H9 (cell line): ENCODE data around the gene HSPG2. TPM values are rescaled to one million over a fixed set of nuclear protein-coding genes. Genes with fewer than 3 reads are reported as not detected.

ENCODE experiments used
- DNase-seq: peaks from one replicate; pipeline ENCODE4 v3.0.0-alpha.2; 2017
- H2AFZ ChIP-seq: one replicate; pipeline ENCODE4 v1.6.1; 2013; ENCODE audit warnings: mild to moderate bottlenecking, low read length, control low read depth, moderate library complexity
- H2AK5ac ChIP-seq: 2 replicates; pipeline ENCODE4 v1.6.1; 2013; ENCODE audit warnings: low read length, control low read depth, mixed read lengths; ENCODE audit not compliant: insufficient read length
- H2BK120ac ChIP-seq: one replicate; pipeline ENCODE4 v1.6.1; 2013; ENCODE audit warnings: low read depth, mild to moderate bottlenecking, low read length, control low read depth, inconsistent platforms; ENCODE audit not compliant: poor library complexity, severe bottlenecking
- H2BK12ac ChIP-seq: 2 replicates; pipeline ENCODE4 v1.6.1; 2013; ENCODE audit warnings: low read length, control low read depth, mixed read lengths, low read depth; ENCODE audit not compliant: insufficient read length
- H2BK15ac ChIP-seq: 2 replicates; pipeline ENCODE4 v1.6.1; 2013; ENCODE audit warnings: low read depth, low read length, control low read depth
- H2BK20ac ChIP-seq: one replicate; pipeline ENCODE4 v1.6.1; 2013; ENCODE audit warnings: low read depth, mild to moderate bottlenecking, low read length, control low read depth, inconsistent platforms; ENCODE audit not compliant: poor library complexity, severe bottlenecking
- H2BK5ac ChIP-seq: 2 replicates; pipeline ENCODE4 v1.6.1; 2013; ENCODE audit warnings: low read length, control low read depth, mixed read lengths; ENCODE audit not compliant: insufficient read length
- H3K14ac ChIP-seq: 2 replicates; pipeline ENCODE4 v1.6.1; 2013; ENCODE audit warnings: low read length, control low read depth; ENCODE audit not compliant: insufficient read depth
- H3K18ac ChIP-seq: 2 replicates; pipeline ENCODE4 v1.6.1; 2013; ENCODE audit warnings: low read depth, mild to moderate bottlenecking, mixed read lengths, low read length, control low read depth; ENCODE audit not compliant: insufficient read length
- H3K23ac ChIP-seq: 2 replicates; pipeline ENCODE4 v1.6.1; 2013; ENCODE audit warnings: low read length, control low read depth, mixed read lengths, low read depth; ENCODE audit not compliant: insufficient read length
- H3K23me2 ChIP-seq: 2 replicates; pipeline ENCODE4 v1.6.1; 2013; ENCODE audit warnings: low read depth, mild to moderate bottlenecking, mixed read lengths, low read length, control low read depth; ENCODE audit not compliant: insufficient read length, poor library complexity, severe bottlenecking
- H3K27ac ChIP-seq: 2 replicates; pipeline ENCODE4 v1.5.1; 2013; ENCODE audit warnings: low read length, control low read depth, mixed read lengths, low read depth; ENCODE audit not compliant: insufficient read length
- H3K27me3 ChIP-seq: 2 replicates; pipeline ENCODE4 v1.6.1; 2013; ENCODE audit warnings: low read length, control low read depth, inconsistent platforms; ENCODE audit not compliant: insufficient read depth
- H3K4ac ChIP-seq: 2 replicates; pipeline ENCODE4 v1.6.1; 2013; ENCODE audit warnings: low read depth, mild to moderate bottlenecking, control low read depth, inconsistent platforms, low read length, moderate library complexity
- H3K4me1 ChIP-seq: 2 replicates; pipeline ENCODE4 v1.6.1; 2013; ENCODE audit warnings: low read length, control low read depth, inconsistent platforms; ENCODE audit not compliant: insufficient read depth
- H3K4me2 ChIP-seq: 2 replicates; pipeline ENCODE4 v1.6.1; 2013; ENCODE audit warnings: low read length, control low read depth, mixed read lengths; ENCODE audit not compliant: insufficient read length, insufficient read depth
- H3K56ac ChIP-seq: 2 replicates; pipeline ENCODE4 v1.6.1; 2013; ENCODE audit warnings: low read depth, mild to moderate bottlenecking, mixed read lengths, low read length, control low read depth; ENCODE audit not compliant: insufficient read length
- H3K79me1 ChIP-seq: 2 replicates; pipeline ENCODE4 v1.6.1; 2013; ENCODE audit warnings: low read depth, mild to moderate bottlenecking, moderate library complexity, low read length, control low read depth, inconsistent platforms; ENCODE audit not compliant: insufficient read depth, poor library complexity, severe bottlenecking
- H3K79me2 ChIP-seq: 2 replicates; pipeline ENCODE4 v1.6.1; 2013; ENCODE audit warnings: low read length, control low read depth, inconsistent platforms; ENCODE audit not compliant: insufficient read depth
- H3K9ac ChIP-seq: 2 replicates; pipeline ENCODE4 v1.6.1; 2013; ENCODE audit warnings: low read length, control low read depth, mixed read lengths; ENCODE audit not compliant: insufficient read length; ENCODE audit errors: extremely low read depth
- H3K9me3 ChIP-seq: one replicate; pipeline ENCODE4 v1.6.1; 2013; ENCODE audit warnings: low read depth, low read length, inconsistent platforms; ENCODE audit not compliant: control insufficient read depth
- H3T11ph ChIP-seq: one replicate; pipeline ENCODE4 v1.6.1; 2013; ENCODE audit warnings: mild to moderate bottlenecking, low read length, control low read depth, inconsistent platforms
- H4K20me1 ChIP-seq: one replicate; pipeline ENCODE4 v1.6.1; 2013; ENCODE audit not compliant: control insufficient read depth, insufficient read length, insufficient read depth
- H4K5ac ChIP-seq: 2 replicates; pipeline ENCODE4 v1.6.1; 2013; ENCODE audit warnings: low read depth, mild to moderate bottlenecking, mixed read lengths, low read length, control low read depth; ENCODE audit not compliant: insufficient read length
- H4K8ac ChIP-seq: replicated peaks from 2 replicates; pipeline ENCODE4 v1.6.1; 2013; ENCODE audit warnings: low read length, control low read depth, mixed read lengths, low read depth; ENCODE audit not compliant: insufficient read length
- H4K91ac ChIP-seq: 2 replicates; pipeline ENCODE4 v1.6.1; 2013; ENCODE audit warnings: low read depth, mild to moderate bottlenecking, moderate library complexity, mixed read lengths, low read length, control low read depth; ENCODE audit not compliant: insufficient read length
- H3K27ac Mint-ChIP-seq, 3 experiments: 2 replicates in 2 of 3; 3 replicates in 1 of 3; pipeline ENCODE4 v1.8.0; 2020 to 2021; ENCODE audit warnings: mixed read lengths in 3 of 3, mild to moderate bottlenecking in 1 of 3, moderate library complexity in 1 of 3
- H3K27me3 Mint-ChIP-seq: 2 replicates; pipeline ENCODE4 v1.8.0; 2021; ENCODE audit warnings: low read depth, mild to moderate bottlenecking, moderate library complexity, mixed read lengths
- H3K36me3 Mint-ChIP-seq, 3 experiments: 2 replicates in 2 of 3; 3 replicates in 1 of 3; pipeline ENCODE4 v1.8.0; 2020 to 2021; ENCODE audit warnings: low read depth in 3 of 3, mixed read lengths in 3 of 3; ENCODE audit not compliant: insufficient read depth in 1 of 3
- H3K4me1 Mint-ChIP-seq, 2 experiments: 2 replicates each; pipeline ENCODE4 v1.8.0; 2020; ENCODE audit warnings: mixed read lengths in 2 of 2
- H3K4me3 Mint-ChIP-seq, 2 experiments: 2 replicates in 1 of 2; 3 replicates in 1 of 2; pipeline ENCODE4 v1.8.0; 2020 to 2021; ENCODE audit warnings: mild to moderate bottlenecking in 2 of 2, mixed read lengths in 2 of 2, moderate library complexity in 1 of 2
- H3K9me3 Mint-ChIP-seq, 2 experiments: 2 replicates in 1 of 2; 3 replicates in 1 of 2; pipeline ENCODE4 v1.8.0; 2020; ENCODE audit warnings: mild to moderate bottlenecking in 2 of 2, mixed read lengths in 2 of 2, moderate library complexity in 1 of 2
- WGBS: extraction: QIAGEN DNeasy Blood & Tissue Kit; methylation state at CpG from one replicate; pipeline ENCODE4 v1.1.7; 2013; ENCODE audit warnings: missing lambda C conversion rate, low lambda C conversion rate, mixed read lengths; ENCODE audit not compliant: insufficient read length; ENCODE audit errors: extremely low coverage; 5-methylcytosine and 5-hydroxymethylcytosine counted together
- total RNA-seq: library from RNA; stranded (reverse); gene quantifications from 2 replicates; pipeline ENCODE4 v1.2.1, GENCODE V29; 2021
- TF ChIP-seq, protein P1 (sequence below): fragments of 200-600 bp; sonication (generic); conservative IDR thresholded peaks from 3 replicates; pipeline ENCODE4 v1.8.0; 2021; ENCODE audit warnings: antibody characterized with exemption, mild to moderate bottlenecking

Gene HSPG2
- total RNA-seq, 1 experiment from 2014 or later = 90.0 TPM

- H3K36me3 Mint-ChIP-seq = peaks cover 18 to 76% (median 59%) of the 10 kb centered on the region in 3 experiments
- H4K20me1 ChIP-seq = no peaks in the 10 kb centered on the region
- no peak overlapping the region for H2BK15ac ChIP-seq
These were observed 63.3 kb downstream of the HSPG2 start for GRCh38 chr1:21873761-21874160.

More at GRCh38 chr1:21873761-21874160, 63.3 kb downstream of the HSPG2 start:
- H3K27me3 Mint-ChIP-seq = no peaks in the 10 kb centered on the region
- Histone ChIP-seq H2AK5ac (no peak overlapping the region), H4K8ac (no peak overlapping the region), H2BK12ac (no peak overlapping the region), H3K9ac (no peak overlapping the region), H2AFZ (no peak overlapping the region), H3K23me2 (no peaks in the 10 kb centered on the region), H3K27ac (no peak overlapping the region), H3K9me3 (no peaks in the 10 kb centered on the region), H3K79me2 (no peaks in the 10 kb centered on the region), H2BK120ac (no peak overlapping the region), H2BK5ac (no peak overlapping the region), H2BK20ac (no peak overlapping the region), H4K5ac (no peak overlapping the region), H4K91ac (no peak overlapping the region), H3K79me1 (no peaks in the 10 kb centered on the region), H3K27me3 (no peaks in the 10 kb centered on the region), H3K18ac (no peak overlapping the region), H3K4ac (no peak overlapping the region), H3K4me2 (no peak overlapping the region), H3K56ac (no peak overlapping the region), H3K23ac (no peak overlapping the region), H3T11ph (no peak overlapping the region), H3K4me1 (no peaks in the 10 kb centered on the region), H3K14ac (no peak overlapping the region; the same call in 1 of the 2 replicates)
- TF ChIP-seq, protein P1, sequence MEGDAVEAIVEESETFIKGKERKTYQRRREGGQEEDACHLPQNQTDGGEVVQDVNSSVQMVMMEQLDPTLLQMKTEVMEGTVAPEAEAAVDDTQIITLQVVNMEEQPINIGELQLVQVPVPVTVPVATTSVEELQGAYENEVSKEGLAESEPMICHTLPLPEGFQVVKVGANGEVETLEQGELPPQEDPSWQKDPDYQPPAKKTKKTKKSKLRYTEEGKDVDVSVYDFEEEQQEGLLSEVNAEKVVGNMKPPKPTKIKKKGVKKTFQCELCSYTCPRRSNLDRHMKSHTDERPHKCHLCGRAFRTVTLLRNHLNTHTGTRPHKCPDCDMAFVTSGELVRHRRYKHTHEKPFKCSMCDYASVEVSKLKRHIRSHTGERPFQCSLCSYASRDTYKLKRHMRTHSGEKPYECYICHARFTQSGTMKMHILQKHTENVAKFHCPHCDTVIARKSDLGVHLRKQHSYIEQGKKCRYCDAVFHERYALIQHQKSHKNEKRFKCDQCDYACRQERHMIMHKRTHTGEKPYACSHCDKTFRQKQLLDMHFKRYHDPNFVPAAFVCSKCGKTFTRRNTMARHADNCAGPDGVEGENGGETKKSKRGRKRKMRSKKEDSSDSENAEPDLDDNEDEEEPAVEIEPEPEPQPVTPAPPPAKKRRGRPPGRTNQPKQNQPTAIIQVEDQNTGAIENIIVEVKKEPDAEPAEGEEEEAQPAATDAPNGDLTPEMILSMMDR = no peak
- peaks cover 3 to 11% of the 10 kb centered on the region in 2 experiments for H3K4me1 Mint-ChIP-seq
- no peaks in the 10 kb centered on the region for H3K9me3 Mint-ChIP-seq
- no peak for DNase-seq
- no peak overlapping the region for H3K4me3 Mint-ChIP-seq
- whole genome bisulfite sequencing = no CpG with 5 or more reads among the region's 10 CpGs
- peak overlapping the region in 2 of 3 experiments; percentile 57 to 94; a peak in 2 of 7 replicates for H3K27ac Mint-ChIP-seq
